ENCODE results near the gene METTL23.

Gene METTL23

GRCh38 chr17:76687298-76688164 is 39.1 kb upstream of the METTL23 start:
- TF ChIP-seq ZFX (IDR thresholded peaks at IDR 0.05; ENCODE audit: borderline replicate concordance) (no peak), CTCF (IDR thresholded peaks at IDR 0.05) (no peak)
- H3K27ac ChIP-seq, result no peak overlapping the region

- no peak for TF ChIP-seq ZFX (IDR thresholded peaks at IDR 0.05; ENCODE audit: borderline replicate concordance)
These were observed 38.4 kb upstream of the METTL23 start for GRCh38 chr17:76688165-76688622.

DNA sequence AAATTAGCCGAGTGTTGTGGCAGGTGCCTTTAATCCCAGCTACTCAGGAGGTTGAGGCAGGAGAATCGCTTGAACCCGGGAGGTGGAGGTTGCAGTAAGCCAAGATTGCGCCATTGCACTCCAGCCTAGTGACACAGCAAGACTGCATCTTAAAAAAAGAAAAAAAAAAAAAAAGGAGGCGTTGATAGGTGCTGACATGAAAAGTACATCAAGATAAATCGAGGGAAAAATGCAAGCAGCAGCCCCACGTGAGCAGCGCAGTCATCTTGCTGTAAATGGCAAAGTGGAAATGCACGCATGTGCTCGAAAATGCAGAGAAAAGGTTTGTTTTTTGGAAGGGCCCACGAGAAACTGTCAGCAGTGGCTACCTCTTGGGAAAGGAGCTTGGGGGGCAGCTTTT is 36.8 kb upstream of the METTL23 start:
- H3K27ac ChIP-seq, result no peak overlapping the region
- TF ChIP-seq ZFX (IDR thresholded peaks at IDR 0.05; ENCODE audit: borderline replicate concordance) (no peak), CTCF (IDR thresholded peaks at IDR 0.05) (no peak)

More at GRCh38 chr17:76688165-76688622, 38.4 kb upstream of the METTL23 start:
- H3K27ac ChIP-seq, result no peak overlapping the region

- TF ChIP-seq ZFX (IDR thresholded peaks at IDR 0.05; ENCODE audit: borderline replicate concordance) (no peak), CTCF (IDR thresholded peaks at IDR 0.05) (no peak)
- H3K27ac ChIP-seq, result no peak overlapping the region
These were observed 35.9 kb upstream of the METTL23 start for GRCh38 chr17:76690596-76691280.

DNA sequence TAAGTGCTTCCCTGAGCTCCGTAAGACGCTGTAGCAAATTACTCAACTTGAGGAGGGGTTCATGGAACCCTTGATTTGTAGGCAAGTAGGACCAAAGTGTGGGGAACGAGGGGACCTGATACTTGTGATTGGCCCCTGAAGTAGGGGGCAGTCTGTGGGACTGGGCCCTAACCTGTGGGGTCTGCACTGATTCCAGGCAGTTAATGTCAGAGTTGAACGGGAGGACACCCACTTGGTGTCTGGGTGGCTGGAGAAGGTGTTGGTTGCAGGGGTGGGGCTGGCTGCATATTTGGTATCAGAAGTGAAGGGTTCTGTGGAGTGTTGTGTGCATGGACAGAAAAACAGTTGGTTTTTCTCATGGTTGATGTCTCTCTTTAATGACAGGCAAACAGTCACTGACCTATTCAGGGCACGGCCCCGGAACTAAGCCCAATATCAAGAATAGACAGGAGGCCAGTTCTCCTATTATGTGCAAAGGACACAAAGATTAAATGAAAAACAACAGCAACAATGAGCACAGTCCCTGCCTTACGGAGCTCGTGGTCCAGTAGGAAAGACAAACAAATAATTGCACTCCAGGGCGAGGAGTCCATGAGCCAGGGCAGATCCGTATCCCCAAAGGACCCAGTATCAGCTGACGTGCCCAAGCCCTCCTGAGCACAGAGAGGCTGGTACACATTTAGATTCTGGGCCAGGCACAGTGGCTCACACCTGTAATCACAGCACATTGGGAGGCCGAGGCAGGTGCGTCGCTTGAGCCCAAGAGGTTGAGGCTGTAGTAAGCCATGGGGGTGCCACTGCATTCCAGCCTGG is 35.1 kb upstream of the METTL23 start:
- TF ChIP-seq CTCF (IDR thresholded peaks at IDR 0.05) (no peak), ZFX (IDR thresholded peaks at IDR 0.05; ENCODE audit: borderline replicate concordance) (no peak)
- H3K27ac ChIP-seq, result no peak overlapping the region

GRCh38 chr17:76695059-76695831 is 31.4 kb upstream of the METTL23 start:
- no peak for TF ChIP-seq ZFX (IDR thresholded peaks at IDR 0.05; ENCODE audit: borderline replicate concordance)
- no peak overlapping the region for H3K27ac ChIP-seq

DNA sequence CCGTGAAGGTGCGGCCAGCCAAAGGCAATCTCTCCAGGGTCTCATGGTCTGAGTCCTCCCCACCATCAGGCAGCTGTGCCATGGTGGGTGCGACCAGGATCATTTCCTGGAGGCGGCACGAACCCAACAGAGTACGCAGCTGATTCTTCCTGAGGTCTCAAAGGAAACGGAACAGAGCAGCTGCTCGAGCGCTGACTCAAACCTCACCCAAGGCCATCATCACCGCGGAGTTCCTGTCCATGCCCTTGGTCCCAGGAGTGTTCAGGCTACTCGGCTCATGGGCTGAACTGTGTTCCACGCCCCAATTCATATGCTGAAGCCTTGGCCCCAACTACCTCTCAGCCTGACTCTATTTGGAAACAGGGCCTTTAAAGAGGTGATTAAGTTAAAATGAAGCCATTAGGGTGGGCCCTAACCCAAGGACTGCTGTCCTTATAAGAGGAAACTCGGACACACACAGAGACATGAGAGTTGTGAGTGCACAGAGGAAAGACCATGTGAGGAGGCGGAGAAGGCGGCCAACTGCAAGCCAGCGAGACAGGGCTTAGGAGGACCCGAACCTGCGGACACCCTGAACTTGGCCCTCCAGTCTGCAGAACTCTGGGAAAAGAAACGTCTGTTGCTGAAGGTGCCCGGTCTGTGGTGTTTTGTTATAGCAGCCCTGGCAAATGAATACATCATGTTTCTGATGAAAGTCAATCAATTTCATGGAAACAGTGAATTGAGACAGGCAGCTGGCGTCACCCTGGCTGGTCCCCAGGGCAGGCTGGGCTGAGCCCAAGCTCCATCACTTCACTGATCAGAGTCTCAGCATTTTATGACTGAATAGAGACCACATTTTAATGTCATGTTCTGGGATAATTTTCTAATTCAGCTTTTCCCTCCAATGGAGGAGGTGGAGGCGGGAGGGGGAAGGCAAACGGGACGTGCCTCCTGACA is 29.6 kb upstream of the METTL23 start:
- TF ChIP-seq ZFX (IDR thresholded peaks at IDR 0.05; ENCODE audit: borderline replicate concordance) (no peak), CTCF (IDR thresholded peaks at IDR 0.05) (no peak)
- H3K27ac ChIP-seq, result no peak overlapping the region
